ENCODE data around the gene ADAM15.

GRCh38 chr1:155080312-155081228, 29.5 kb downstream of the ADAM15 start:
- TF ChIP-seq, protein P1, sequence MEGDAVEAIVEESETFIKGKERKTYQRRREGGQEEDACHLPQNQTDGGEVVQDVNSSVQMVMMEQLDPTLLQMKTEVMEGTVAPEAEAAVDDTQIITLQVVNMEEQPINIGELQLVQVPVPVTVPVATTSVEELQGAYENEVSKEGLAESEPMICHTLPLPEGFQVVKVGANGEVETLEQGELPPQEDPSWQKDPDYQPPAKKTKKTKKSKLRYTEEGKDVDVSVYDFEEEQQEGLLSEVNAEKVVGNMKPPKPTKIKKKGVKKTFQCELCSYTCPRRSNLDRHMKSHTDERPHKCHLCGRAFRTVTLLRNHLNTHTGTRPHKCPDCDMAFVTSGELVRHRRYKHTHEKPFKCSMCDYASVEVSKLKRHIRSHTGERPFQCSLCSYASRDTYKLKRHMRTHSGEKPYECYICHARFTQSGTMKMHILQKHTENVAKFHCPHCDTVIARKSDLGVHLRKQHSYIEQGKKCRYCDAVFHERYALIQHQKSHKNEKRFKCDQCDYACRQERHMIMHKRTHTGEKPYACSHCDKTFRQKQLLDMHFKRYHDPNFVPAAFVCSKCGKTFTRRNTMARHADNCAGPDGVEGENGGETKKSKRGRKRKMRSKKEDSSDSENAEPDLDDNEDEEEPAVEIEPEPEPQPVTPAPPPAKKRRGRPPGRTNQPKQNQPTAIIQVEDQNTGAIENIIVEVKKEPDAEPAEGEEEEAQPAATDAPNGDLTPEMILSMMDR (IDR thresholded peaks at IDR 0.05): no peak
- no peak for TF ChIP-seq POLR2A (IDR thresholded peaks at IDR 0.05)

Data from uterus (tissue), 2 donors.